OCI-LY3 (cell line): Measurements from ENCODE around the gene RASGRP3.

Experiments used
- EZH2phosphoT487 ChIP-seq: fragments of 200-600 bp; shearing (Covaris generic); IDR thresholded peaks from 2 replicates; pipeline ENCODE4 v1.6.1; 2018; ENCODE audit warnings: antibody characterized with exemption, mixed run types, low read depth
- TF ChIP-seq, protein P1 (sequence below): fragments of 200-600, 300-600 bp; sonication (generic); IDR thresholded peaks from 2 replicates; pipeline ENCODE4 v1.5.1; 2014; ENCODE audit warnings: antibody characterized with exemption, low read length, low read depth

DNA sequence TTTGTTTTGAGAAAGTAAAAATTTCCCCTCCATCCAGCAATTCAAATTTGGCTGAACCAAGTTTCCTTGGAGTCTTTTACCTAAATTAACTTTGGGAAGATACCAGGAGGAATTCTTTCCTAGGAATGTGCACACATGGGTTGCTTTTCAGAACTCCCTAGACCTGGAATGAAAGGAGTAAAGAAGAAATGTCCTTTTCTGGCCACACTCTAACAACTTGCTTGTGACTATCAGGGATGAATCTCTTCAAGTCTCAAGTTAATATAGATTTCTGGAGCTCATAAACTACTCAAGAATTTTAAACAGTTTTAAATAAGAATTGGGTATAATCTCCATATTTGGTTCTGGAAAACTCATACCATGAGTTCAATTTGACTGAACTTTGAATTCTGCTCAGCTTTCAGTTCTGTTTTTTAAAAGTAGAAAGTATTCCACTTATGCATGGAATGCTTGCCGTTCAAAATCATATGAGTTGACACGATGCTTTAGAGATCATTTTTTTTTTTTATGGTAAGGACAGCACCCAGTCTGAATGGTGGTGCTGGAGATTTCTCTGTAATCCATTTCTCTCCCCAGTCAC is 7.7 kb downstream of the RASGRP3 start:
- TF ChIP-seq, protein P1, sequence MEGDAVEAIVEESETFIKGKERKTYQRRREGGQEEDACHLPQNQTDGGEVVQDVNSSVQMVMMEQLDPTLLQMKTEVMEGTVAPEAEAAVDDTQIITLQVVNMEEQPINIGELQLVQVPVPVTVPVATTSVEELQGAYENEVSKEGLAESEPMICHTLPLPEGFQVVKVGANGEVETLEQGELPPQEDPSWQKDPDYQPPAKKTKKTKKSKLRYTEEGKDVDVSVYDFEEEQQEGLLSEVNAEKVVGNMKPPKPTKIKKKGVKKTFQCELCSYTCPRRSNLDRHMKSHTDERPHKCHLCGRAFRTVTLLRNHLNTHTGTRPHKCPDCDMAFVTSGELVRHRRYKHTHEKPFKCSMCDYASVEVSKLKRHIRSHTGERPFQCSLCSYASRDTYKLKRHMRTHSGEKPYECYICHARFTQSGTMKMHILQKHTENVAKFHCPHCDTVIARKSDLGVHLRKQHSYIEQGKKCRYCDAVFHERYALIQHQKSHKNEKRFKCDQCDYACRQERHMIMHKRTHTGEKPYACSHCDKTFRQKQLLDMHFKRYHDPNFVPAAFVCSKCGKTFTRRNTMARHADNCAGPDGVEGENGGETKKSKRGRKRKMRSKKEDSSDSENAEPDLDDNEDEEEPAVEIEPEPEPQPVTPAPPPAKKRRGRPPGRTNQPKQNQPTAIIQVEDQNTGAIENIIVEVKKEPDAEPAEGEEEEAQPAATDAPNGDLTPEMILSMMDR = no peak
- no peak for TF ChIP-seq EZH2phosphoT487
